Stomach (tissue), 9 donors: Measurements from ENCODE around the gene HEPHL1. TPM values are rescaled to one million over a fixed set of nuclear protein-coding genes. Genes with fewer than 3 reads are reported as not detected.

ENCODE experiments used
- DNase-seq, 2 donors: peaks; one replicate each; pipeline versions ENCODE4 v3.0.0 to v3.0.0-alpha.2; 2013 to 2019
- H3K27ac ChIP-seq, 5 donors: fragments of 200-600 bp in 4 of 5; sonication (generic) in 4 of 5; one replicate each; pipeline ENCODE4 v1.5.1; 2013 to 2019; ENCODE audit warnings: mild to moderate bottlenecking in 1 of 5, moderate library complexity in 1 of 5
- H3K27me3 ChIP-seq, 3 donors: fragments of 200-600 bp; sonication (generic); one replicate each; pipeline ENCODE4 v1.5.1; 2017 to 2019; ENCODE audit warnings: mixed run types in 1 of 3
- H3K36me3 ChIP-seq, 4 donors: fragments of 200-600 bp; sonication (generic); 1 replicate in 3 of 4; 2 replicates in 1 of 4; pipeline ENCODE4 v1.5.1; 2016 to 2019
- H3K4me1 ChIP-seq, 4 donors: fragments of 200-600 bp; sonication (generic); one replicate each; pipeline ENCODE4 v1.5.1; 2016 to 2019
- H3K4me3 ChIP-seq, 4 donors: fragments of 200-600 bp; sonication (generic) in 3 of 4; one replicate each; pipeline ENCODE4 v1.5.1; 2016 to 2019; ENCODE audit warnings: mild to moderate bottlenecking in 1 of 4
- H3K9me3 ChIP-seq, 4 donors: fragments of 200-600 bp; sonication (generic); one replicate each; pipeline ENCODE4 v1.5.1; 2016 to 2019
- CTCF ChIP-seq, 7 experiments: fragments of 450-650 bp in 4 of 7; fragments of 200-600 bp in 3 of 7; sonication (generic) in 3 of 7; IDR thresholded peaks; one replicate each; pipeline ENCODE4 v1.5.1; 2016 to 2019; ENCODE audit warnings: antibody characterized with exemption in 7 of 7, control low read depth in 2 of 7, mild to moderate bottlenecking in 1 of 7
- EP300 ChIP-seq: sonication (generic); formaldehyde crosslinking; IDR thresholded peaks from one replicate; pipeline ENCODE4 v1.6.1; 2017; ENCODE audit warnings: antibody characterized with exemption
- POLR2A ChIP-seq, 4 donors: fragments of 450-650 bp; IDR thresholded peaks; one replicate each; pipeline ENCODE4 v1.6.1; 2016; ENCODE audit warnings: antibody characterized with exemption in 4 of 4, control low read depth in 2 of 4, mild to moderate bottlenecking in 1 of 4, moderate library complexity in 1 of 4
- POLR2AphosphoS5 ChIP-seq, 3 donors: sonication (generic); formaldehyde crosslinking; IDR thresholded peaks; one replicate each; pipeline ENCODE4 v1.6.1; 2016; ENCODE audit warnings: antibody characterized with exemption in 3 of 3
- WGBS, 5 donors: extraction: QIAGEN DNeasy Blood & Tissue Kit in 3 of 5; methylation state at CpG; one replicate each; pipeline versions ENCODE4 v1.1.5 to v1.1.7; 2013 to 2018; 5-methylcytosine and 5-hydroxymethylcytosine counted together
- intact Hi-C: fragments of 100-400 bp; cut with DNase I; formaldehyde crosslinking; loops from one replicate; pipeline ENCODE4 v1.15.1; 2023; ENCODE audit warnings: low total_unique reads
- polyA plus RNA-seq, 3 donors: library from polyadenylated mRNA; stranded (reverse); fragments of 200-250 nt; gene quantifications; one replicate each; pipeline ENCODE4 v1.2.3, GENCODE V29; 2013
- total RNA-seq, 5 donors: library from RNA; depleted of rRNA; stranded (reverse); fragments of >200 nt; gene quantifications; one replicate each; pipeline versions ENCODE4 v1.1.0 to v1.2.3, GENCODE V29; 2014 to 2016
- donor health status: healthy with polysubstance abuse.
- donor health status: Bipolar disorder and iron deficiency.
- donor health status: healthy.

The HEPHL1 gene
- total and polyA plus RNA-seq, 8 donors, result 0.60 TPM; not detected in 7

GRCh38 chr11:94120946-94121345 lies 99.8 kb downstream of the HEPHL1 start:
- no peaks in the 10 kb centered on the region for H3K27me3 ChIP-seq
- TF ChIP-seq EP300, result no peak
- no peak for TF ChIP-seq CTCF (IDR thresholded peaks at IDR 0.05)
- TF ChIP-seq POLR2AphosphoS5 (IDR thresholded peaks at IDR 0.05), result no peak
- TF ChIP-seq POLR2A (IDR thresholded peaks at IDR 0.05), result no peak
- H3K9me3 ChIP-seq, result no peaks in the 10 kb centered on the region
- no peak for DNase-seq
- intact Hi-C loops, result no loop called here
- no peak overlapping the region for H3K27ac ChIP-seq
- H3K4me3 ChIP-seq, result no peak overlapping the region
- peaks cover 0 to 8% (median 4%) of the 10 kb centered on the region in 4 donors for H3K4me1 ChIP-seq
- H3K36me3 ChIP-seq, result no peaks in the 10 kb centered on the region
- 91 to 98% (median 94%) methylated on average over 6 of the region's 6 CpGs for WGBS, 5 donors

GRCh38 chr11:94125407-94126115 lies 104.4 kb downstream of the HEPHL1 start:
- no peak for TF ChIP-seq EP300
- no peak for TF ChIP-seq POLR2A (IDR thresholded peaks at IDR 0.05)
- no peak for TF ChIP-seq CTCF (IDR thresholded peaks at IDR 0.05)
- TF ChIP-seq POLR2AphosphoS5 (IDR thresholded peaks at IDR 0.05), result no peak
- Histone ChIP-seq H3K27ac (no peak overlapping the region), H3K4me1 (peaks cover 16 to 24% (median 22%) of the 10 kb centered on the region in 4 donors), H3K27me3 (no peaks in the 10 kb centered on the region), H3K9me3 (no peaks in the 10 kb centered on the region), H3K4me3 (no peak overlapping the region), H3K36me3 (no peaks in the 10 kb centered on the region)
- no peak for DNase-seq
- WGBS, 5 donors, result 88 to 96% (median 93%) methylated on average over 7 to 8 of the region's 8 CpGs
- intact Hi-C loops, result no loop called here

GRCh38 chr11:94127638-94128037 lies 106.5 kb downstream of the HEPHL1 start:
- no peak for TF ChIP-seq CTCF (IDR thresholded peaks at IDR 0.05)
- TF ChIP-seq POLR2AphosphoS5 (IDR thresholded peaks at IDR 0.05), result no peak
- TF ChIP-seq EP300, result no peak
- TF ChIP-seq POLR2A (IDR thresholded peaks at IDR 0.05), result no peak
- Histone ChIP-seq H3K36me3 (no peaks in the 10 kb centered on the region), H3K27ac (peak overlapping the region in 4 of 5 donors; percentile 94 to 98 (median 96)), H3K9me3 (no peaks in the 10 kb centered on the region), H3K27me3 (no peaks in the 10 kb centered on the region), H3K4me3 (peak overlapping the region in 3 of 4 donors; percentile 73 to 89 (median 74)), H3K4me1 (peaks cover 33 to 43% (median 41%) of the 10 kb centered on the region in 4 donors)
- DNase-seq, result no peak
- intact Hi-C loops, result no loop called here

GRCh38 chr11:94128291-94128745 lies 107.2 kb downstream of the HEPHL1 start:
- WGBS, 5 donors, result 0% methylated on average over 23 of the region's 23 CpGs
- Histone ChIP-seq H3K36me3 (no peaks in the 10 kb centered on the region), H3K27me3 (no peaks in the 10 kb centered on the region), H3K27ac (peak overlapping the region; percentile 94 to 98 (median 96)), H3K4me1 (peaks cover 33 to 50% (median 45%) of the 10 kb centered on the region in 4 donors), H3K9me3 (no peaks in the 10 kb centered on the region), H3K4me3 (peak overlapping the region; percentile 73 to 89 (median 78))
- DNase-seq, result peak in 1 of 2 donors; percentile 38
- intact Hi-C loops, result no loop called here
- no peak for TF ChIP-seq EP300
- TF ChIP-seq CTCF (IDR thresholded peaks at IDR 0.05), result no peak
- no peak for TF ChIP-seq POLR2A (IDR thresholded peaks at IDR 0.05)
- TF ChIP-seq POLR2AphosphoS5 (IDR thresholded peaks at IDR 0.05), result no peak
